WERI-Rb-1 (cell line): ENCODE measurements around the gene TMEM217.
"Not testable (repeated sequence)": the region's sequence is repeated elsewhere in the genome, so short reads cannot be mapped to it uniquely, and the experiment has no call there.

ENCODE experiments used
- DNase-seq: peaks from one replicate; pipeline ENCODE4 v3.0.0-alpha.2; 2020
- H3K27ac ChIP-seq: fragments of 250-450 bp; sonication (Bioruptor Pico); 2 replicates; pipeline ENCODE4 v1.5.1; 2020; ENCODE audit warnings: mild to moderate bottlenecking, moderate library complexity
- H3K27me3 ChIP-seq: fragments of 250-450 bp; sonication (Bioruptor Pico); 2 replicates; pipeline ENCODE4 v1.5.1; 2021; ENCODE audit warnings: mild to moderate bottlenecking, low read depth, moderate library complexity; ENCODE audit not compliant: insufficient read depth, severe bottlenecking
- H3K36me3 ChIP-seq: fragments of 250-450 bp; sonication (Bioruptor Pico); 2 replicates; pipeline ENCODE4 v1.5.1; 2020; ENCODE audit warnings: mild to moderate bottlenecking, moderate library complexity
- H3K4me3 ChIP-seq: 2 replicates; pipeline ENCODE4 v1.5.1; 2011; ENCODE audit warnings: low read depth, mild to moderate bottlenecking, control low read depth, low read length
- H3K9me3 ChIP-seq: fragments of 250-450 bp; sonication (Bioruptor Pico); 2 replicates; pipeline ENCODE4 v1.5.1; 2021; ENCODE audit warnings: mild to moderate bottlenecking, moderate library complexity; ENCODE audit not compliant: severe bottlenecking
- TF ChIP-seq, protein P1 (sequence below): IDR thresholded peaks from 2 replicates; pipeline ENCODE4 v1.5.1; 2011; ENCODE audit warnings: low read depth, mild to moderate bottlenecking, control low read depth, inconsistent platforms, low read length

Gene TMEM217

DNA sequence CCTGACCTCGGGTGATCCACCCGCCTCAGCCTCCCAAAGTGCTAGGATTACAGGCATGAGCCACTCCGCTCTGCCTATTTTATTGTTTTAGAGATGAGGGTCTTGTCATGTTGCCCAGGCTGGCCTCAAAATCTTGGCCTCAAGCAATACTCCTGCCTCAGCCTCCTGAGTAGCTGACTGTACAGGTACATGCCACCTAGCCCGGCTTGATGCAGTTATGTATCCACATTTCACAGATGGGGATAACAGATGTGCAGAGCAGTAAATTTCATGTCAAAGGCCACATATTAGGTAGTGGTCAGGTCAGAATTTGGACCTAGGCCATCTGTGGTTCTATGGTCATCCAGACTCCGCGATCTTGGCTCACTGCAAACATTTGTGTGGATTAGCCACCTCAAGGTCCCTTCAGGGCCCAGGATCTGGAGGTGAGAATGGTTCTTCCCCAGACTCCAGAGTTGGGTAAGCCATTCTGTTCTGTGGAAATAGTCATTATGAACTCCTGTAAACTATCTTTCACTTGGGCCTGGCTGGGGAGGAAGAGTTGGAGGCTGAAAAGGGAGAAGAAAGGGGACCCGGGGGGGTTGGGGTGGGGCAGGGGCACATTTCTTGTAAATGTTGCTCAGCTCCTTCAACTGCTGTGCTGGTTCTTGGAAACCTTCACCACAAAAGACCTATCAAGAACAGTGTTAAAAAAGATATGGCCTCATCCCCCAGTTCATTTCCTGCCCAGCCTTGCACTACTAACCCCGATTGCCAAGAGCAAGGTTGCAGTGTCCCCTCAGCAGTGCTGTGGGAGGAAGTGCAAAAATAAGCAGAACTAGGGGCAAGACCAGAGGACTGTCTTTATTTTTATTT lies 75.0 kb downstream of the TMEM217 start:
- TF ChIP-seq, protein P1, sequence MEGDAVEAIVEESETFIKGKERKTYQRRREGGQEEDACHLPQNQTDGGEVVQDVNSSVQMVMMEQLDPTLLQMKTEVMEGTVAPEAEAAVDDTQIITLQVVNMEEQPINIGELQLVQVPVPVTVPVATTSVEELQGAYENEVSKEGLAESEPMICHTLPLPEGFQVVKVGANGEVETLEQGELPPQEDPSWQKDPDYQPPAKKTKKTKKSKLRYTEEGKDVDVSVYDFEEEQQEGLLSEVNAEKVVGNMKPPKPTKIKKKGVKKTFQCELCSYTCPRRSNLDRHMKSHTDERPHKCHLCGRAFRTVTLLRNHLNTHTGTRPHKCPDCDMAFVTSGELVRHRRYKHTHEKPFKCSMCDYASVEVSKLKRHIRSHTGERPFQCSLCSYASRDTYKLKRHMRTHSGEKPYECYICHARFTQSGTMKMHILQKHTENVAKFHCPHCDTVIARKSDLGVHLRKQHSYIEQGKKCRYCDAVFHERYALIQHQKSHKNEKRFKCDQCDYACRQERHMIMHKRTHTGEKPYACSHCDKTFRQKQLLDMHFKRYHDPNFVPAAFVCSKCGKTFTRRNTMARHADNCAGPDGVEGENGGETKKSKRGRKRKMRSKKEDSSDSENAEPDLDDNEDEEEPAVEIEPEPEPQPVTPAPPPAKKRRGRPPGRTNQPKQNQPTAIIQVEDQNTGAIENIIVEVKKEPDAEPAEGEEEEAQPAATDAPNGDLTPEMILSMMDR = no peak

DNA sequence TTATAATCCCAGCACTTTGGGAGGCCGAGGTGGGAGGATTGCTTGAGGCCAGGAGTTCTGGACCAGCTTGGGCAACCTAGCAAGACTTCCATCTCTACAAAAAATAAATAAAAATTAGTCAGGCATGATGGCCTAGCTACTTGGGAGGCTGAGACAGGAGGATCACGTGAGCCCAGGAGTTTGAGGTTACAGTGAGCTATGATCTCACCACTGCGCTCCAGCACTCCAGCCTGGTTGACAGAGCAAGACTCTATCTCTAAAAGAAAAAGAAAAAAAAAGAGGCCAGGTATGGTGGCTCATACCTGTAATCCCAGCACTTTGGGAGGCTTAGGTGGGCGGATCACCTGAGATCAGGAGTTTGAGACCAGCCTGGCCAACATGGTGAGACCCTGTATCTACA lies 77.3 kb downstream of the TMEM217 start:
- H3K36me3 ChIP-seq, H3K4me3 ChIP-seq, DNase-seq, H3K27ac ChIP-seq, H3K9me3 ChIP-seq, H3K27me3 ChIP-seq: not testable (repeated sequence)

More for the DNA sequence above, 75.0 kb downstream of the TMEM217 start:
- no peaks in the 10 kb centered on the region for H3K36me3 ChIP-seq
- no peak overlapping the region for H3K27ac ChIP-seq
- H3K4me3 ChIP-seq = no peak overlapping the region
- H3K27me3 ChIP-seq = no peaks in the 10 kb centered on the region
- DNase-seq = no peak
- no peaks in the 10 kb centered on the region for H3K9me3 ChIP-seq

DNA sequence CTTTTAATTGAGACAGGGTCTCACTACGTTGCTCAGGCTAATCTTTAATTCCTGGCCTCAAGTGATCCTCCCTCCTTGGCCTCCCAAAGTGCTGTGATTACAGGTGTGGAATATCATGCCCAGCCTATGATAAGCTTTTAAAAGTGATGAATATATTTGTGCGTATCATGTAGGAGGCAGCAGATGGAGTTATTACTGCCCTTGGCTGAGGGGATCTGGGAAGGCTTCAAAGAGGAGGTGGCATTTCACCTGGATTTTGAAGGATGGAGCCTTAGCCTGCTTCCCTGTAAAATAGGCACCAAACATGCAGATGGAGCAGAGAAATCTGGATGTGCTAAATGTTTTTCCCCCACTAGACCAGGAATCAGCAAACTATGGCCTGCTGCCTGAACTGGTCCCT lies 77.9 kb downstream of the TMEM217 start:
- H3K36me3 ChIP-seq = peaks cover 2% of the 10 kb centered on the region; the same call in 1 of the 2 replicates
- H3K9me3 ChIP-seq = no peaks in the 10 kb centered on the region
- H3K27me3 ChIP-seq = no peaks in the 10 kb centered on the region
- no peak overlapping the region for H3K27ac ChIP-seq
- H3K4me3 ChIP-seq = no peak overlapping the region
- DNase-seq = no peak
- TF ChIP-seq, protein P1 = no peak

DNA sequence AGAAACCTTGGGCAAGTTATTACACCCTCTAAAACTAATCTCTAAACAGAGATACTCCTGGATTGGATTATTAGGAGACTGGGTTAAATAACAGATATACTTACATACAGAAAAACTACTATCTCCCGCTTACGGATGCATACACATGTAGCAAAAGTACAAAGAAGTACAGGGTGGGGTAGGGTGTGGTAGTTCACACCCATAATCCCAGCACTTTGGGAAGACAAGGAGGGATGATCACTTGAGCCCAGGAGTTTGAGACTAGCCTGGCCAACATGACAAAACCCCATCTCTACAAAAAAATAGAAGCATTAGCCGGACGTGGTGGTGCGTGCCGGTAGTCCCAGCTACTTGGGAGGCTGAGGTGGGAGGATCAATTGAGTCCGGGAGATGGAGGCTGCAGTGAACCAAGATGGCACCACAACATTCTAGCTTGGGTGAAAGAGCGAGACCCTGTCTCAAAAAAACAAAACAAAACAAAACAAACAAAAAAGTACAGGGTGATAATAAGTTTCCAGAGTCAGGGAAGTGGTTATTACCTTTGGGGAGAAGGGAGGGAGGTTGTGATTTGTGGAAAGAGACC lies 79.9 kb downstream of the TMEM217 start:
- peaks cover 21% of the 10 kb centered on the region for H3K36me3 ChIP-seq
- no peak overlapping the region for H3K4me3 ChIP-seq
- H3K27me3 ChIP-seq = no peaks in the 10 kb centered on the region
- H3K9me3 ChIP-seq = no peaks in the 10 kb centered on the region
- DNase-seq = no peak
- TF ChIP-seq, protein P1 = no peak
- H3K27ac ChIP-seq = no peak overlapping the region

DNA sequence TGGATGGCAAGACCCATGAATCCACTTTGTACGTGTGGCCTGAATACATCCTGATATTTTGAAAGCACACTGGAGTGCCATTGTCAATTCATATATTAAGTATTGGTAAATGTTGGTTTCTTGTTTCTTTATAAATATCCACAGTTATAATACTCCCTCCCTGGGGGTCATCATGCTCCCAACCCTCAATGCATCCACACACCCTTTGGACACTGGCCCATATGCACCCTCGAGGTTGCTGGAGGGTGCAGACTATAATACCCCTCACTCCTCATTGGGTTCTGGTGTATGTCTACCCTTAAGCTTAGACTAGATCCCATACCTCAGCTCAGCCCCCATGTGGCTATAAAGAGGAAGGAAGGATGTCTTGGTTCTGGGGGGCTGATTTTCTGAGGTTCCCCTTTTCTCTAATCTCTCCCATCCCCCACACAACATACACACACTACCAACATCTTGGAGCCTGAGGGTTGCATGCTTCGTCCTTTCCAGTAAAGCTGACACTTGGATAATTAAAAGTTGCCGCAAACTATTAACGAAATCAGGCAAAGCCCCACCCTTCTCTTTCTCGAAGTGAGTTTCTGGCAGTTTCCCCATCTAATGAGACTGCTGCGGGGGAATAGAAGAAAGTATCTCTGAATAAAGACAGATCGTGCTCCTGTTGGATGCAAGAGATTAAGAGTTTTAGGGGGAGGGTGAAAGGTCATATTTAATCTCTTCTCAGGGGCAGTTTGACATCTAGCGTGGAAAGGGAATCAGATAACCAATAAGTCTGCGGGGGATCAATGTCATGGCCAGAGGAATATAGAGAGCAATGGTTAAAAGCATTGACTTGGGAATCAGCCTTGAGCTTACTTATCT lies 80.6 kb downstream of the TMEM217 start:
- Histone ChIP-seq H3K27ac (no peak overlapping the region), H3K9me3 (no peaks in the 10 kb centered on the region), H3K36me3 (peaks cover 28% of the 10 kb centered on the region), H3K4me3 (no peak overlapping the region), H3K27me3 (no peaks in the 10 kb centered on the region)
- TF ChIP-seq, protein P1 = no peak
- DNase-seq = no peak
